Measurements from ENCODE around the gene COG5.

COG5 gene

GRCh38 chr7:107194052-107194451 is 369.7 kb downstream of the COG5 start:
- peaks cover 8 to 15% of the 10 kb centered on the region in 2 donors for H3K36me3 Mint-ChIP-seq
- H3K27ac Mint-ChIP-seq: no peak overlapping the region
- no peak for DNase-seq
- H3K4me3 Mint-ChIP-seq: no peak overlapping the region
- H3K4me1 Mint-ChIP-seq: peaks cover 0 to 3% of the 10 kb centered on the region in 2 donors
- no peak for ATAC-seq (replicated peaks)
- no peaks in the 10 kb centered on the region for H3K9me3 Mint-ChIP-seq
- H3K27me3 Mint-ChIP-seq: no peaks in the 10 kb centered on the region

GRCh38 chr7:107190090-107190489 is 373.6 kb downstream of the COG5 start:
- peaks cover 0 to 3% of the 10 kb centered on the region in 2 donors for H3K4me1 Mint-ChIP-seq
- no peak for ATAC-seq (replicated peaks)
- no peaks in the 10 kb centered on the region for H3K27me3 Mint-ChIP-seq
- no peaks in the 10 kb centered on the region for H3K9me3 Mint-ChIP-seq
- H3K27ac Mint-ChIP-seq: no peak overlapping the region
- peaks cover 18 to 38% of the 10 kb centered on the region in 2 donors for H3K36me3 Mint-ChIP-seq
- DNase-seq: no peak
- no peak overlapping the region for H3K4me3 Mint-ChIP-seq

DNA sequence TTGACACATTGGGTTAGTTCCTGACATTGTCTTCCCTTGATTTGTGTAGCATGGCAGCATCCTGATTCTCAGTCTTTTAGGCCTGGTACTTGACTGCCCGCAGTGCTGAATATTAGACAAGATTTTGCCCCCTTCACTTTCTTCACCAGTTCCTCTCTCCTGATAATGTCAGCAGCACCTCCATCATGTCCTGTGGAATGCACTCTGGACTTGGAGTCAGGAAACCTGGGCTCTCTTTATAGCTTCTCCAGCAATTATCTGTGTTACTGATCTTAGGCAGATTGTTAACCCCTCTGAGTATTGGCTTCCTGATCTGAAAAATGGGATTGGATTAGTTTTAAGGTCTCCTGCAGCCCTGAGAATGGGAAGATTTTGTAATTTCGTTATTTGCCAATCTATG is 375.9 kb downstream of the COG5 start:
- Mint-ChIP-seq H3K27ac (peak overlapping the region; percentile 39), H3K4me1 (peaks cover 0 to 6% of the 10 kb centered on the region in 2 donors), H3K36me3 (peaks cover 25 to 46% of the 10 kb centered on the region in 2 donors), H3K27me3 (no peaks in the 10 kb centered on the region), H3K9me3 (no peaks in the 10 kb centered on the region), H3K4me3 (no peak overlapping the region)
- DNase-seq: no peak
- no peak for ATAC-seq (replicated peaks)

- Mint-ChIP-seq H3K9me3 (no peaks in the 10 kb centered on the region), H3K4me1 (peaks cover 0 to 4% of the 10 kb centered on the region in 2 donors), H3K36me3 (peaks cover 26 to 46% of the 10 kb centered on the region in 2 donors), H3K27me3 (no peaks in the 10 kb centered on the region), H3K27ac (no peak overlapping the region), H3K4me3 (no peak overlapping the region)
- no peak for DNase-seq
- no peak for ATAC-seq (replicated peaks)
These were observed 377.5 kb downstream of the COG5 start for GRCh38 chr7:107186240-107186639.

GRCh38 chr7:107185716-107186115 is 378.0 kb downstream of the COG5 start:
- Mint-ChIP-seq H3K4me3 (no peak overlapping the region), H3K36me3 (peaks cover 31 to 51% of the 10 kb centered on the region in 2 donors), H3K27me3 (no peaks in the 10 kb centered on the region), H3K27ac (peak overlapping the region; percentile 14), H3K4me1 (peaks cover 5 to 8% of the 10 kb centered on the region in 2 donors), H3K9me3 (no peaks in the 10 kb centered on the region)
- DNase-seq (no peak), ATAC-seq (replicated peaks) (no peak)

- Mint-ChIP-seq H3K4me1 (peaks cover 15 to 21% of the 10 kb centered on the region in 2 donors), H3K36me3 (peaks cover 22 to 27% of the 10 kb centered on the region in 2 donors)
- DNase-seq: no peak
These were observed 382.5 kb downstream of the COG5 start for GRCh38 chr7:107181172-107181571.

DNA sequence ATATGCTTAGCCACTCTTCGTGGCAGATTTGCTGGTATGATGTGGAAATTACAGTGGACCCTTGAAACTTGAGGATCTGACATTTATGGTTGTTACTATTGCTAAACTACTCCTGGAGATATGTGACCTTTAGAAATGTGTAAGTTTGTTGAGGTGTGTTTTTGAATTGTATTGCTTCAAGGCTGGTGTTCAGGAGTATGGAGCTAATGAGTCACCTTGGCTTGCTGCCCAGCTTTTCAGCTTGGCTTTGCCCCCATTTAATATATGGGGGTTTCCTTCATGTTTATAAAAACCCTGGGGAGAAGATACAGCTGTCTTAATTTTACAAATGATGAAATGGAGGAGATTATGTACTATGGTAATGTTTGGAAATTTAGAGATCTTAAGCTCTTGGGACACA is 383.3 kb downstream of the COG5 start:
- Mint-ChIP-seq H3K4me3 (peak overlapping the region; percentile 48 to 49), H3K4me1 (peaks cover 16 to 29% of the 10 kb centered on the region in 2 donors)
- DNase-seq: peak; percentile 32

More at GRCh38 chr7:107181172-107181571, 382.5 kb downstream of the COG5 start:
- no peak for ATAC-seq (replicated peaks)
- H3K9me3 Mint-ChIP-seq: no peaks in the 10 kb centered on the region
- peak overlapping the region; percentile 81 for H3K27ac Mint-ChIP-seq
- peak overlapping the region in 1 of 2 donors; percentile 48 for H3K4me3 Mint-ChIP-seq
- H3K27me3 Mint-ChIP-seq: no peaks in the 10 kb centered on the region

DNA sequence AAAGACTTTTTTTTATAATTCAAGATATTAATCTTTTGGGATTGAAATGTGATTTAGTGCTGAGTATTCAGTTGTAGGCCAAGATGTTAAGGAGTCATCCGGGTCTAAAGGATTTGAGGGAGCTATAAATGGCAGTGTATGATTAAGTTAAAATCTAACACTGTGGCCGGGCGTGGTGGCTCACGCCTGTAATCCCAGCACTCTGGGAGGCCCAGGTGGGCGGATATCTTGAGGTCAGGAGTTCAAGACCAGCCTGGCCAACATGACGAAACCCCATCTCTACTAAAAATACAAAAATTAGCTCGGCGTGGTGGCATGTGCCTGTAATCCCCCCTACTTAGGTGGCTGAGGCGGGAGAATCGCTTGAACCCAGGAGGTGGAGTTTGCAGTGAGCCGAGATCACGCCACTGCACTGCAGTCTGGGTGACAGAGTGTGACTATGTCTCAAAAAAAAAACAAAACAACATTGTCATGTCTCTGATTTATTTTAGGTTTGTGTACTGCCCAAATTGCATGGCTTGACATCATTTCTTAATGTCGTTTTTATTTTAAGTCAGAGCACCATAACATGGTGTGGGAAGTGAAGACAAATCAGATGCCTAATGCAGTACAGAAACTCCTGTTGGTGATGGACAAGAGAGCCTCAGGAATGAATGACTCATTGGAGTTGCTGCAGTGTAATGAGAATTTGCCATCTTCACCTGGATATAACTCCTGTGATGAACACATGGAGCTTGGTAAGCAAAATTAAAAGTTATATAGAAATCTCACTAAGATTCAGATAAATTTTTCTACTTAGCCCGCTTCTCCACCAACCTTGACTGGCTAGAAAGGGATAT is 384.2 kb downstream of the COG5 start:
- H3K4me1 Mint-ChIP-seq: peaks cover 18 to 36% of the 10 kb centered on the region in 2 donors
- H3K9me3 Mint-ChIP-seq: no peaks in the 10 kb centered on the region
- H3K27me3 Mint-ChIP-seq: no peaks in the 10 kb centered on the region
- DNase-seq (no peak), ATAC-seq (replicated peaks) (peak; percentile 63 to 70)
- H3K27ac Mint-ChIP-seq: peak overlapping the region; percentile 80
- H3K36me3 Mint-ChIP-seq: peaks cover 8 to 12% of the 10 kb centered on the region in 2 donors
- H3K4me3 Mint-ChIP-seq: no peak overlapping the region

More for the DNA sequence above, 383.3 kb downstream of the COG5 start:
- peaks cover 17 to 21% of the 10 kb centered on the region in 2 donors for H3K36me3 Mint-ChIP-seq
- no peaks in the 10 kb centered on the region for H3K27me3 Mint-ChIP-seq
- peak overlapping the region; percentile 81 for H3K27ac Mint-ChIP-seq
- no peaks in the 10 kb centered on the region for H3K9me3 Mint-ChIP-seq
- peak; percentile 85 to 91 for ATAC-seq (replicated peaks)

DNA sequence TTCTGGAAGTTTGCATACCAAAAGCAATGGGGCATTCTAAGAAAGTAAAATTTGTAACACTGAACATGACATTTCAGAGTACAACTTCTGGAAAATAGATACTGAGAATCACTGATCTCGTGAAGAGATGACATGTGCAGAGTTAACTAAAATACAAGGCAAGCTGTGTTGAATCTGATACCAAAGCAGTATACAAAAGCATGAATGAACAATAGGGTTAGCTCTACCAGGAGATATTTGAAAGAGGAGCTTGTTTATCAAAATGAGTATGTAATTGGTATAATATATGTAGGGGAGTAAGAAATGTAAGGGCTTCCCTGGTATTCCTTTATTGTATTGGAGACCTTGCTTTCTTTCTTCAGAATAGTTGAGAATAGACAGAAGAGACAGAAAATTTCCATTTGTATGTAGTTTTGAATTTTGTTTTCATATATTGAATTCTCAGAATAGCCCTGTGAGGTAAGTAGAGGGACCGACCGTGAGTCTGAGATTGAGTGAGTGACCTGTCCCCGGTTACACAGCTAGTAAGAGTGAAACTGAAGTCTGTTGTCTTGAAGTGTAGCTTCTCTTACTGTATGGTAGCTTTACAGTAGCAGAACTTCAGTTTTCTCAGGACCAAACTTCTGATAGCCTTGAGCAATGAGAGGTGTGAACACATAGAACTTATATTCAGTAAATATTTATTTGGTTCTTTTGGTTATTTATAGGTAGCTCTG is 389.9 kb downstream of the COG5 start:
- Mint-ChIP-seq H3K27me3 (no peaks in the 10 kb centered on the region), H3K27ac (no peak overlapping the region), H3K4me3 (peak overlapping the region; percentile 38 to 50), H3K36me3 (peaks cover 0 to 5% of the 10 kb centered on the region in 2 donors), H3K9me3 (no peaks in the 10 kb centered on the region), H3K4me1 (peaks cover 17 to 61% of the 10 kb centered on the region in 2 donors)
- DNase-seq (no peak), ATAC-seq (replicated peaks) (peak; percentile 47 to 53)

- peaks cover 17 to 61% of the 10 kb centered on the region in 2 donors for H3K4me1 Mint-ChIP-seq
- peaks cover 0 to 7% of the 10 kb centered on the region in 2 donors for H3K36me3 Mint-ChIP-seq
- no peaks in the 10 kb centered on the region for H3K27me3 Mint-ChIP-seq
- ATAC-seq (replicated peaks): no peak
- DNase-seq: no peak
- peak overlapping the region in 1 of 2 donors; percentile 38 for H3K4me3 Mint-ChIP-seq
- no peaks in the 10 kb centered on the region for H3K9me3 Mint-ChIP-seq
- no peak overlapping the region for H3K27ac Mint-ChIP-seq
These were observed 390.5 kb downstream of the COG5 start for GRCh38 chr7:107173191-107173590.

DNA sequence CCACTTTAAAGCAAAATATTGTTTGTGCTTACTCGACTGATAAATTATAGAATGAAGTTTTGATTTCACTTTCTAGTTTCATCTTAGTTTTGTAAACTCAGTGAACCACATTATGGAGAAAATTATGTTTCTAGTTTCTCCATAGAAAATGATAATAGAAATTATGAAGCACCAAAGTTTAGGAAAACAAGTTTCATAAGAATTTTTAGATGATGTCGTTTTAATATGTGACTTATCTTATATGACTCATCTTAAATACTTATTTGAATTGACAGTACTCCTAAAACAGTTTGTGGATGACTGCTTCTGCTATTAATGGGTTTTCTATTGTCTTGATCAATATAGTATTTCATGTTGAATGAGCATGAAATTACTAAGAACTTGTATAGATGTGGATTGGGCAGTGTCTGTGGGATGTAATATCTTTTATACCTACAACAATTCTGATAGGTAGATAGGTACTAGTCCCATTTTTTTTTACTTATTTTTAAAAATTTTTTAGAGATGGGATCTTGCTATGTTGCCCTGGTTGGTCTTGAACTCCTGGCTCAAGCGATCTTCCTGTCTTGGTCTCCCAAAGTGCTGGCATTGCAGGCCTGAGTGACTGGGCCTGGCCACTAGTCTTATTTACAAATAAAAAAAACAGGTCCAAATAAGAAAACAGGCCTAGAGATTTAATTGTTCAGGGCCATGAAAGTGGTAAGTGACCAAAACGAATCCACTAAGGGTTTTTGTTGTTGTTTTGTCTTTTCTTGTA is 391.3 kb downstream of the COG5 start:
- DNase-seq: no peak
- H3K4me1 Mint-ChIP-seq: peaks cover 17 to 61% of the 10 kb centered on the region in 2 donors
- no peaks in the 10 kb centered on the region for H3K9me3 Mint-ChIP-seq
- no peak overlapping the region for H3K4me3 Mint-ChIP-seq
- H3K27ac Mint-ChIP-seq: no peak overlapping the region
- peaks cover 0 to 7% of the 10 kb centered on the region in 2 donors for H3K36me3 Mint-ChIP-seq
- no peaks in the 10 kb centered on the region for H3K27me3 Mint-ChIP-seq
- no peak for ATAC-seq (replicated peaks)

GRCh38 chr7:107171496-107171895 is 392.2 kb downstream of the COG5 start:
- DNase-seq (no peak), ATAC-seq (replicated peaks) (no peak)
- no peaks in the 10 kb centered on the region for H3K27me3 Mint-ChIP-seq
- peaks cover 0 to 7% of the 10 kb centered on the region in 2 donors for H3K36me3 Mint-ChIP-seq
- H3K9me3 Mint-ChIP-seq: no peaks in the 10 kb centered on the region
- peaks cover 17 to 56% of the 10 kb centered on the region in 2 donors for H3K4me1 Mint-ChIP-seq
- no peak overlapping the region for H3K4me3 Mint-ChIP-seq
- no peak overlapping the region for H3K27ac Mint-ChIP-seq

DNA sequence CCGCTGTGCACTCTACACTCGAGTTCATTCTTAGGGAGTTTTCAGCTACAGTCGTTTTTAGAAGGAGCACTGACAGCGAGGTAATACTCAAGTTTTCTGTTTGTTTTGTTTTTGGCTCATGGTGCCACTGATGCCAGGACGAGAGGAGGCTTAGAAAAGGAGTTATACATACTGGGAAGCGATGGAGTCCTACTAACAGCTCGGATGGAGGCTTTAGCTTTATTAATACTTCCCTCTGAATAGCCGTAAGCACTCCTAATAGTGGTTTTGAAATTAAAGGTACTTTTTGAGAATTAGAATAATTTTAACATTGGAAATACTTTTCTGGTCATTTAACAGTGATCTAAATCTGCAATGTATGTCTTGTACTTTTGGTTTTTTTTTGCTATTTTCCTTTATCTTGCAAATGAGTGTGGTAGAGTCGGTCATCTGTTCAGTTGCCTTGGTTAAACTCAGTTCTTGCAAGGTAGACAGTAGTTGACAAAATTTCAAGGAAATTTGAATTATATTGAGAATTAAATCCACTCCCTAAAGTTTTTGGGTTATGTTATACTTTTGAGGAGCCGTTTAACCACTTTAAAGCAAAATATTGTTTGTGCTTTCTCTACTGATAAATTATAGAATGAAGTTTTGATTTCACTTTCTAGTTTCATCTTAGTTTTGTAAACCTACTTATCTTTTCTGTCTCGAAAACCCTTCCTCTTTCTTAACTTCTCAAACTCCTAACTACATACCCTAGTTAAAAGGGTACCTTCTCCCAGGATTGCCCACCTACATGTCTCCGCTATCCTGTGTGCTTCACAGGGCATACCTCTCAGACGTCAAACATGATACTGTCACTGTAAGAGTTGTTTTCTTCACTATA is 393.4 kb downstream of the COG5 start:
- peaks cover 0 to 2% of the 10 kb centered on the region in 2 donors for H3K27me3 Mint-ChIP-seq
- peaks cover 0 to 7% of the 10 kb centered on the region in 2 donors for H3K36me3 Mint-ChIP-seq
- H3K27ac Mint-ChIP-seq: peak overlapping the region; percentile 98
- DNase-seq: no peak
- H3K4me3 Mint-ChIP-seq: peak overlapping the region; percentile 87 to 91
- H3K4me1 Mint-ChIP-seq: peaks cover 14 to 44% of the 10 kb centered on the region in 2 donors
- ATAC-seq (replicated peaks): no peak
- H3K9me3 Mint-ChIP-seq: no peaks in the 10 kb centered on the region

Measured in stimulated activated naive B cell treated with anti-CD40 and anti-IgM and Interleukin-4, amounts not matched to agents 10 μg/mL and 1 μg/mL and 100 μg/mL, for 72 hours (primary cell).